MCF 10A (cell line): ENCODE results near the gene ABCC1. TPM values are rescaled to one million over a fixed set of nuclear protein-coding genes. Genes with fewer than 3 reads are reported as not detected.

Experiments used
- BruUV-seq: library from RNA; stranded (reverse); fragments of 400-500 nt; replicated peaks from 2 replicates; lab custom pipeline; 2021; lab: Mats Ljungman, UMichigan
- CTCF ChIA-PET: fragments of 300-600 bp; sonication (Branson Sonifier 250); formaldehyde crosslinking; extraction: SDS; loops from one replicate; lab custom pipeline; 2021; ENCODE audit warnings: antibody characterized with exemption, inconsistent platforms; lab: Yijun Ruan, JAX
- POLR2A ChIA-PET: fragments of 300-600, 350-650 bp; sonication (Branson Sonifier 250); formaldehyde crosslinking; extraction: SDS; loops from one replicate; lab custom pipeline; 2020; ENCODE audit warnings: antibody characterized with exemption, inconsistent platforms; lab: Yijun Ruan, JAX
- DNase-seq: peaks from one replicate; pipeline ENCODE4 v3.0.0-alpha.2; 2018; ENCODE audit not compliant: unreplicated experiment
- H3K27ac Mint-ChIP-seq: one replicate; pipeline ENCODE4 v1.8.0; 2022; ENCODE audit warnings: mild to moderate bottlenecking, low read depth, mixed read lengths; ENCODE audit not compliant: unreplicated experiment
- H3K27me3 Mint-ChIP-seq: one replicate; pipeline ENCODE4 v1.8.0; 2022; ENCODE audit warnings: mixed read lengths; ENCODE audit not compliant: insufficient read depth, unreplicated experiment
- H3K36me3 Mint-ChIP-seq: one replicate; pipeline ENCODE4 v1.8.0; 2022; ENCODE audit warnings: mild to moderate bottlenecking, moderate library complexity, mixed read lengths; ENCODE audit not compliant: insufficient read depth, unreplicated experiment
- H3K4me1 Mint-ChIP-seq: one replicate; pipeline ENCODE4 v1.8.0; 2022; ENCODE audit warnings: mixed read lengths; ENCODE audit not compliant: insufficient read depth, unreplicated experiment
- H3K4me3 Mint-ChIP-seq: one replicate; pipeline ENCODE4 v1.8.0; 2022; ENCODE audit warnings: mild to moderate bottlenecking, moderate library complexity, mixed read lengths; ENCODE audit not compliant: unreplicated experiment
- H3K9me3 Mint-ChIP-seq: one replicate; pipeline ENCODE4 v1.8.0; 2022; ENCODE audit warnings: mixed read lengths; ENCODE audit not compliant: unreplicated experiment
- intact Hi-C: fragments of 100-400 bp; cut with micrococcal nuclease; formaldehyde crosslinking; loops from 2 replicates; pipeline ENCODE4 v1.14.1; 2022
- total RNA-seq: library from RNA; stranded (reverse); gene quantifications from 2 replicates; pipeline ENCODE4 v1.2.3, GENCODE V29; 2022
- TF ChIP-seq, protein P1 (sequence below): fragments of 200-600 bp; IDR thresholded peaks from one replicate; pipeline ENCODE4 v1.8.0; 2022; ENCODE audit warnings: antibody characterized with exemption, mild to moderate bottlenecking; ENCODE audit not compliant: unreplicated experiment

The ABCC1 gene
- total RNA-seq, 1 experiment from 2014 or later, result 72.5 TPM

DNA sequence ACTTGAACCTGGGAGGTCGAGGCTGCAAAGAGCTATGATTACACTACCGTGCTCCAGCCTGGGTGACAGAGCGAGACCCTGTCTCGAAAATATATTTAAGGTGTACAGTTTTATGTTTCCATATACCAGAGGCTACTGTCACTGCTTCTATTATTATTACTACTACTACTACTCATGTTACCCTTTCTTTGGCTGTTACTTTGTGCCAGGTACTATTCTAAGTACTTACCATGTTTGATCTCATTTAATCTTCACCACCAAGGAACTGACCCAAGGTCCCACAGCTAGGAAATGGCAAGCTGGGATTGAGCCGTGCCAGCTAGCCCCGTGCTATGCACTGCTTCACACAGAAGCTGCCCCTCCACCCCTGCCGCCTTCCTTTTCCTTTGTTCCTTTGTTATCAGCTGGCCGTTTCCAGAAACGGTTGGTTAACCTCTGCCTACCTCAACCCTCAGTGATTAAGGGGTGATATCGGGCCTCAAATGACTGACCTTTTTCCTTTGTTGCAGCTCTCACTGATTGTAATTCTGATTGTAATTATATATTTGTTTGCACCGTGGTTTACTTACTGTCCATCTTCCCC, 78.4 kb downstream of the ABCC1 start:
- no TSS peak for BruUV-seq
- TF ChIP-seq, protein P1, sequence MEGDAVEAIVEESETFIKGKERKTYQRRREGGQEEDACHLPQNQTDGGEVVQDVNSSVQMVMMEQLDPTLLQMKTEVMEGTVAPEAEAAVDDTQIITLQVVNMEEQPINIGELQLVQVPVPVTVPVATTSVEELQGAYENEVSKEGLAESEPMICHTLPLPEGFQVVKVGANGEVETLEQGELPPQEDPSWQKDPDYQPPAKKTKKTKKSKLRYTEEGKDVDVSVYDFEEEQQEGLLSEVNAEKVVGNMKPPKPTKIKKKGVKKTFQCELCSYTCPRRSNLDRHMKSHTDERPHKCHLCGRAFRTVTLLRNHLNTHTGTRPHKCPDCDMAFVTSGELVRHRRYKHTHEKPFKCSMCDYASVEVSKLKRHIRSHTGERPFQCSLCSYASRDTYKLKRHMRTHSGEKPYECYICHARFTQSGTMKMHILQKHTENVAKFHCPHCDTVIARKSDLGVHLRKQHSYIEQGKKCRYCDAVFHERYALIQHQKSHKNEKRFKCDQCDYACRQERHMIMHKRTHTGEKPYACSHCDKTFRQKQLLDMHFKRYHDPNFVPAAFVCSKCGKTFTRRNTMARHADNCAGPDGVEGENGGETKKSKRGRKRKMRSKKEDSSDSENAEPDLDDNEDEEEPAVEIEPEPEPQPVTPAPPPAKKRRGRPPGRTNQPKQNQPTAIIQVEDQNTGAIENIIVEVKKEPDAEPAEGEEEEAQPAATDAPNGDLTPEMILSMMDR, result no peak
- no peak overlapping the region for H3K27ac Mint-ChIP-seq
- H3K27me3 Mint-ChIP-seq, result no peaks in the 10 kb centered on the region
- intact Hi-C loops, result loop anchor here (5.0 kb wide), 1 partner anchor 76 kb away; no protein-coding TSS in a partner anchor
- no peaks in the 10 kb centered on the region for H3K9me3 Mint-ChIP-seq
- no peak overlapping the region for H3K4me3 Mint-ChIP-seq
- DNase-seq, result no peak
- H3K36me3 Mint-ChIP-seq, result peaks cover 12% of the 10 kb centered on the region
- CTCF ChIA-PET, result interaction anchor here (0.6 to 1.5 kb wide), 4 partner anchors 99 to 1802 kb away, joined by 3 to 5 read pairs (median 4); no protein-coding TSS in a partner anchor
- POLR2A ChIA-PET, result interaction anchor here (1.1 to 1.3 kb wide), 2 partner anchors 9 to 77 kb away, joined by 3 to 4 read pairs; no protein-coding TSS in a partner anchor
- peaks cover 20% of the 10 kb centered on the region for H3K4me1 Mint-ChIP-seq

DNA sequence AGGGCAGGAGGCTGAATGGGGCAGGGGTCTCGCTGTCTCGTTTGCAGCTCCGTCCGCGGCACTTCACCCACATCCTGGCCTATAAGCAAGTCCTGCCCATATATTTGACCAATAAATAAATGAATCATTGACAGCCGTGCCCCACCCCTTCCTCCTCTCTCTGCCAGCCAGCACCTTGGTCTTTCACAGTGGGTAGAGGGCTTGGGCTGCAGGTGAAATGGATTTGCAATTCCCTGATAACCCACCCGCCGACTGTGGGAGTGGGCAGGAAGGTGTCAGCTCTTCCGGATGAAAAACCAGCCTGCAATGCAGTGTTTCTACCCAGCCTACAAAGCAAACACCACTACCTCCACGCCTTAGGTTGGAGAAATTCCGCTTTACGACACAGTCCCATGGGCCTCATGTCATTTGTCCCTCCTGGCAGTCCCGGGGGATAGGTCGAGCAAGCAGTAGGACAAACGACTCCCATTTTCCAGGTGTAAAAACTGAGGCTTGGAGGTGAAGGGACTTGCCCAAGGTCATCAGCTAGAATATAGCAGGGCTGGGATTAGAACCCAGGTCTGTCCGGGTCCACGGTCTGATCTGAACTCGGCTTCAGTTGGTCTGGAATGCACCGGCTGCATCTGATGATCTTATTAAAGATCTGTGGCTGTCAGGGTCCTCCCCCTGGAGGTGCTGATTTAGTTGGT, 79.0 kb downstream of the ABCC1 start:
- H3K27ac Mint-ChIP-seq, result no peak overlapping the region
- no peaks in the 10 kb centered on the region for H3K9me3 Mint-ChIP-seq
- peaks cover 19% of the 10 kb centered on the region for H3K4me1 Mint-ChIP-seq
- no peak overlapping the region for H3K4me3 Mint-ChIP-seq
- CTCF ChIA-PET, result interaction anchor here (0.9 to 1.5 kb wide), 3 partner anchors 11 to 207 kb away, joined by 3 read pairs; no protein-coding TSS in a partner anchor
- H3K36me3 Mint-ChIP-seq, result peaks cover 17% of the 10 kb centered on the region
- H3K27me3 Mint-ChIP-seq, result no peaks in the 10 kb centered on the region
- intact Hi-C loops, result loop anchor here (5.0 kb wide), 1 partner anchor 76 kb away; no protein-coding TSS in a partner anchor
- no TSS peak for BruUV-seq
- TF ChIP-seq, protein P1, result no peak
- no peak for DNase-seq
- POLR2A ChIA-PET, result no interaction called here

DNA sequence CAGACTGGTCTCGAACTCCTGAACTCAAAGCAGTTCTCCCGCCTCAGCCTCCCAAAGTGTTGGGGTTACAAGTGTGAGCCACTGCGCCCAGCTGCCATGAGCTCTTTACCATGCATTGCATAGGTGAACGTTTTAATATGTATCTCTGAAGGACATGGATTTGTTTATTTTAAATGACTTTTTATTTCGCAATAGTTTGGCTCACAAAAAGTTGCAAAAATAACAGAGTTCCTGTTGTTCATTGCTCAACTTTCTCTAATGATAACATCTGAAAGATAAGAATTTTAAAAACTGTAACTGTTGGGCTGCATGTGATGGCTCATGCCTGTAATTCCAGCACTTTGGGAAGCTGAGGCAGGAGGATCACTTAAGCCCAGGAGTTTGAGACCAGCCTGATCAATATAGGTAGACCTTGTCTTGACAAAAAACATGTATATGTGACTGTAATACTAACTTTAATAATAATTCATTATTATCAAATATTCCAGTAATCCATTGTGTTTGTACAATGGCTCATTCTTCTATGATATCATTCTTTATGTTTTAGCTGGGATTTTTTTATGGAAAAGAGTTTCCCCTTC, 80.1 kb downstream of the ABCC1 start:
- TF ChIP-seq, protein P1, result no peak
- no TSS peak for BruUV-seq
- no peaks in the 10 kb centered on the region for H3K27me3 Mint-ChIP-seq
- H3K27ac Mint-ChIP-seq, result peak overlapping the region; percentile 51
- no peak overlapping the region for H3K4me3 Mint-ChIP-seq
- peaks cover 27% of the 10 kb centered on the region for H3K36me3 Mint-ChIP-seq
- peak; percentile 26 for DNase-seq
- POLR2A ChIA-PET, result interaction anchor here (0.7 to 1.1 kb wide), 2 partner anchors 11 to 16 kb away, joined by 3 read pairs; no protein-coding TSS in a partner anchor
- intact Hi-C loops, result loop anchor here (5.0 kb wide), 1 partner anchor 77 kb away; no protein-coding TSS in a partner anchor
- peaks cover 19% of the 10 kb centered on the region for H3K4me1 Mint-ChIP-seq
- CTCF ChIA-PET, result interaction anchor here (0.9 to 1.3 kb wide), 2 partner anchors 10 to 154 kb away, joined by 3 read pairs; no protein-coding TSS in a partner anchor
- no peaks in the 10 kb centered on the region for H3K9me3 Mint-ChIP-seq
